Activated naive CD8-positive, alpha-beta T cell treated with anti-CD3 and anti-CD28 coated beads, Interleukin-2, amount 10 ng/mL, durations not matched to agents 7 days and 5 days (primary cell): Measurements from ENCODE around the gene HTD2. TPM values are rescaled to one million over a fixed set of nuclear protein-coding genes. Genes with fewer than 3 reads are reported as not detected.

Experiments used
- ATAC-seq: fragments of 150-1000 bp; cut with Tn5 transposase; one replicate; pipeline ENCODE4 v1.10.0; 2021; ENCODE audit warnings: low read depth, moderate library complexity
- POLR2A ChIA-PET: fragments of 350-600 bp; sonication (Branson Sonifier 250); formaldehyde crosslinking; loops from one replicate; lab custom pipeline; 2021; ENCODE audit warnings: antibody characterized with exemption; lab: Charles Lee
- DNase-seq: peaks from one replicate; pipeline ENCODE4 v3.0.0; 2021
- H3K27ac Mint-ChIP-seq: one replicate; pipeline ENCODE4 v1.8.0; 2022; ENCODE audit warnings: mild to moderate bottlenecking, mixed read lengths
- H3K27me3 Mint-ChIP-seq: one replicate; pipeline ENCODE4 v1.8.0; 2022; ENCODE audit warnings: mild to moderate bottlenecking, moderate library complexity, mixed read lengths
- H3K36me3 Mint-ChIP-seq: one replicate; pipeline ENCODE4 v1.8.0; 2021; ENCODE audit warnings: mild to moderate bottlenecking, mixed read lengths
- H3K4me1 Mint-ChIP-seq: one replicate; pipeline ENCODE4 v1.8.0; 2021; ENCODE audit warnings: mixed read lengths
- H3K4me3 Mint-ChIP-seq: one replicate; pipeline ENCODE4 v1.8.0; 2022; ENCODE audit warnings: mild to moderate bottlenecking, moderate library complexity, mixed read lengths
- H3K9me3 Mint-ChIP-seq: one replicate; pipeline ENCODE4 v1.8.0; 2021; ENCODE audit warnings: mixed read lengths
- total RNA-seq, 2 experiments: library from RNA; stranded (reverse); gene quantifications; one replicate each; pipeline ENCODE4 v1.2.3, GENCODE V29; 2021

HTD2 gene
- total RNA-seq, 2 experiments from 2014 or later = 7.5 to 8.1 TPM

- no peaks in the 10 kb centered on the region for H3K9me3 Mint-ChIP-seq
- no peaks in the 10 kb centered on the region for H3K36me3 Mint-ChIP-seq
- no peak for ATAC-seq
- H3K4me3 Mint-ChIP-seq = no peak overlapping the region
- DNase-seq = no peak
- H3K27me3 Mint-ChIP-seq = peaks cover 29% of the 10 kb centered on the region
- H3K4me1 Mint-ChIP-seq = no peaks in the 10 kb centered on the region
- POLR2A ChIA-PET = interaction anchor here (0.5 kb wide), 1 partner anchor 60 kb away, joined by 4 read pairs; no protein-coding TSS in a partner anchor
- no peak overlapping the region for H3K27ac Mint-ChIP-seq
These were observed 6.3 kb upstream of the HTD2 start for GRCh38 chr3:58299839-58300516.

- Mint-ChIP-seq H3K36me3 (peaks cover 17% of the 10 kb centered on the region), H3K4me1 (peaks cover 22% of the 10 kb centered on the region), H3K9me3 (no peaks in the 10 kb centered on the region), H3K27ac (peak overlapping the region; percentile 100), H3K4me3 (peak overlapping the region; percentile 97), H3K27me3 (peaks cover 8% of the 10 kb centered on the region)
- DNase-seq (no peak), ATAC-seq (no peak)
- POLR2A ChIA-PET = interaction anchor here (0.7 to 1.7 kb wide), 3 partner anchors 80 to 323 kb away, joined by 3 to 12 read pairs (median 4); partner anchors contain the start of gene PDHB
These were observed 1.4 kb downstream of the HTD2 start for GRCh38 chr3:58307639-58308215.

GRCh38 chr3:58308728-58309127 is 2.4 kb downstream of the HTD2 start:
- POLR2A ChIA-PET = interaction anchor here (1.1 kb wide), 1 partner anchor 322 kb away, joined by 3 read pairs; no protein-coding TSS in a partner anchor

GRCh38 chr3:58317811-58318210 is 11.5 kb downstream of the HTD2 start:
- Mint-ChIP-seq H3K27ac (no peak overlapping the region), H3K9me3 (no peaks in the 10 kb centered on the region), H3K4me1 (peaks cover 6% of the 10 kb centered on the region), H3K27me3 (no peaks in the 10 kb centered on the region), H3K36me3 (peaks cover 17% of the 10 kb centered on the region), H3K4me3 (no peak overlapping the region)
- ATAC-seq (no peak), DNase-seq (no peak)
- POLR2A ChIA-PET = no interaction called here

More at GRCh38 chr3:58308728-58309127, 2.4 kb downstream of the HTD2 start:
- H3K4me3 Mint-ChIP-seq = peak overlapping the region; percentile 17
- peaks cover 2% of the 10 kb centered on the region for H3K27me3 Mint-ChIP-seq
- H3K36me3 Mint-ChIP-seq = peaks cover 19% of the 10 kb centered on the region
- ATAC-seq (no peak), DNase-seq (no peak)
- peaks cover 22% of the 10 kb centered on the region for H3K4me1 Mint-ChIP-seq
- H3K9me3 Mint-ChIP-seq = no peaks in the 10 kb centered on the region
- peak overlapping the region; percentile 100 for H3K27ac Mint-ChIP-seq

- Mint-ChIP-seq H3K9me3 (no peaks in the 10 kb centered on the region), H3K4me1 (peaks cover 23% of the 10 kb centered on the region), H3K27me3 (no peaks in the 10 kb centered on the region), H3K4me3 (no peak overlapping the region), H3K27ac (no peak overlapping the region), H3K36me3 (peaks cover 11% of the 10 kb centered on the region)
- DNase-seq = no peak
- POLR2A ChIA-PET = interaction anchor here (0.9 kb wide), 1 partner anchor 15 kb away, joined by 3 read pairs; the partner anchor contains the start of genes HTD2 and RPP14
- no peak for ATAC-seq
These were observed 15.5 kb downstream of the HTD2 start for GRCh38 chr3:58321791-58322190.

- DNase-seq (no peak), ATAC-seq (no peak)
- H3K4me3 Mint-ChIP-seq = no peak overlapping the region
- POLR2A ChIA-PET = interaction anchor here (0.6 to 0.9 kb wide), 2 partner anchors 16 to 70 kb away, joined by 3 read pairs; partner anchors contain the start of genes HTD2 and RPP14
- H3K36me3 Mint-ChIP-seq = peaks cover 10% of the 10 kb centered on the region
- peaks cover 23% of the 10 kb centered on the region for H3K4me1 Mint-ChIP-seq
- H3K9me3 Mint-ChIP-seq = no peaks in the 10 kb centered on the region
- no peaks in the 10 kb centered on the region for H3K27me3 Mint-ChIP-seq
- H3K27ac Mint-ChIP-seq = no peak overlapping the region
These were observed 16.5 kb downstream of the HTD2 start for GRCh38 chr3:58322793-58323192.

- no peak for DNase-seq
These were observed 17.4 kb downstream of the HTD2 start for GRCh38 chr3:58323529-58324390.

GRCh38 chr3:58324391-58325390 is 18.4 kb downstream of the HTD2 start:
- H3K4me1 Mint-ChIP-seq = peaks cover 22% of the 10 kb centered on the region
- POLR2A ChIA-PET = interaction anchor here (0.9 to 3.0 kb wide), 4 partner anchors 8 to 18 kb away, joined by 3 to 12 read pairs (median 4); partner anchors contain the start of gene PXK
- peak; percentile 57 for ATAC-seq
- peak overlapping the region; percentile 80 for H3K27ac Mint-ChIP-seq
- peak overlapping the region; percentile 45 for H3K4me3 Mint-ChIP-seq
- DNase-seq = no peak
- H3K27me3 Mint-ChIP-seq = no peaks in the 10 kb centered on the region
- no peaks in the 10 kb centered on the region for H3K9me3 Mint-ChIP-seq
- H3K36me3 Mint-ChIP-seq = peaks cover 8% of the 10 kb centered on the region

More at GRCh38 chr3:58323529-58324390, 17.4 kb downstream of the HTD2 start:
- Mint-ChIP-seq H3K27ac (peak overlapping the region; percentile 50), H3K27me3 (no peaks in the 10 kb centered on the region), H3K9me3 (no peaks in the 10 kb centered on the region), H3K4me1 (peaks cover 23% of the 10 kb centered on the region), H3K4me3 (no peak overlapping the region), H3K36me3 (peaks cover 8% of the 10 kb centered on the region)
- no peak for ATAC-seq
- POLR2A ChIA-PET = interaction anchor here (0.6 to 3.0 kb wide), 2 partner anchors 10 to 69 kb away, joined by 3 to 12 read pairs; partner anchors contain the start of gene PXK

GRCh38 chr3:58325525-58325992 is 19.2 kb downstream of the HTD2 start:
- DNase-seq (no peak), ATAC-seq (no peak)
- POLR2A ChIA-PET = interaction anchor here (0.7 to 3.0 kb wide), 5 partner anchors 8 to 19 kb away, joined by 3 to 12 read pairs (median 3); partner anchors contain the start of genes HTD2, PXK and RPP14
- Mint-ChIP-seq H3K9me3 (no peaks in the 10 kb centered on the region), H3K4me3 (peak overlapping the region; percentile 25), H3K36me3 (peaks cover 6% of the 10 kb centered on the region), H3K27ac (peak overlapping the region; percentile 80), H3K27me3 (no peaks in the 10 kb centered on the region), H3K4me1 (peaks cover 22% of the 10 kb centered on the region)

GRCh38 chr3:58326267-58326900 is 20.1 kb downstream of the HTD2 start:
- Mint-ChIP-seq H3K36me3 (peaks cover 5% of the 10 kb centered on the region), H3K27ac (peak overlapping the region; percentile 61), H3K9me3 (no peaks in the 10 kb centered on the region), H3K27me3 (no peaks in the 10 kb centered on the region), H3K4me3 (no peak overlapping the region), H3K4me1 (peaks cover 26% of the 10 kb centered on the region)
- ATAC-seq = no peak
- POLR2A ChIA-PET = interaction anchor here (3.0 kb wide), 1 partner anchor 8 kb away, joined by 12 read pairs; the partner anchor contains the start of gene PXK
- no peak for DNase-seq

- H3K27me3 Mint-ChIP-seq = no peaks in the 10 kb centered on the region
- no peak for ATAC-seq
- POLR2A ChIA-PET = no interaction called here
- H3K36me3 Mint-ChIP-seq = peaks cover 5% of the 10 kb centered on the region
- peaks cover 30% of the 10 kb centered on the region for H3K4me1 Mint-ChIP-seq
- H3K9me3 Mint-ChIP-seq = no peaks in the 10 kb centered on the region
- H3K27ac Mint-ChIP-seq = no peak overlapping the region
- H3K4me3 Mint-ChIP-seq = no peak overlapping the region
- DNase-seq = no peak
These were observed 23.0 kb downstream of the HTD2 start for GRCh38 chr3:58329150-58329921.
